Embryonic facial prominence (tissue), 1 donor: ENCODE results near the gene C11orf71.

Experiments
- DNase-seq: peaks from one replicate; pipeline ENCODE4 v3.0.0-alpha.2; 2016; ENCODE audit errors: extremely low spot score

Gene C11orf71

DNA sequence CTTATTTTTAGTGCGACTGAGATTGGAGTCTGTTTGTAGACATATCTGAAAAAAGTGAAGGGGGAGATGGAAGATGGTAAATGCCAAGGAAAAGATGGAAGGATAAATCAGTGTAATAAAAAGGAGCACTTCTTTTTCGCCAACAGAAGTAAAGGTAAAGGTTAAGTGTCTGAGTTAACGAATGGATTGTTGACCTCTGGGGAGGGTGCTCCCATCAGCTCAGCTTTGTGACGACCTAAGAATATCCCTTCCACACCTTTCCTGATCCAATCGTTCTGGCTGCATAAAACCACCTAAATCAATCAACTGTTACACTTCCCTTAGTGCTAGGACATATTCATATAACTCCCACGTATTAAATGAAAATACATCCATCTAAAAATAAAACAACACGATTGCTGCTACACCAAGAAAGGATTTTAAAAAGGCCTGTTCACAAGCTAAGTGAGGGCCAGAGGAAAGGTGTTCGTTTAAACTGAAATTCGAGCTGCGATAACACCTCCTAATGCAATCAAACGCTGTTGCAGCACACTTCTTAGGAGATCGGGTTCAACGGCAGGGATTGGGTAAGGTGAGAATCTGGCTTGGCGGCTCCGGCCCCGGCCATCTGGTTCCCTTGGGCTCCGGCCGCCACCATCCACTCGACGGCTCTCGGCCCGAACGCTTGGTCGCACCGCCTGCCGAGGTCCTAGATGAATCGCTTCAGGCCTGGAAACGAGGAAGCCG, 658 bp downstream of the C11orf71 start:
- no peak for DNase-seq

DNA sequence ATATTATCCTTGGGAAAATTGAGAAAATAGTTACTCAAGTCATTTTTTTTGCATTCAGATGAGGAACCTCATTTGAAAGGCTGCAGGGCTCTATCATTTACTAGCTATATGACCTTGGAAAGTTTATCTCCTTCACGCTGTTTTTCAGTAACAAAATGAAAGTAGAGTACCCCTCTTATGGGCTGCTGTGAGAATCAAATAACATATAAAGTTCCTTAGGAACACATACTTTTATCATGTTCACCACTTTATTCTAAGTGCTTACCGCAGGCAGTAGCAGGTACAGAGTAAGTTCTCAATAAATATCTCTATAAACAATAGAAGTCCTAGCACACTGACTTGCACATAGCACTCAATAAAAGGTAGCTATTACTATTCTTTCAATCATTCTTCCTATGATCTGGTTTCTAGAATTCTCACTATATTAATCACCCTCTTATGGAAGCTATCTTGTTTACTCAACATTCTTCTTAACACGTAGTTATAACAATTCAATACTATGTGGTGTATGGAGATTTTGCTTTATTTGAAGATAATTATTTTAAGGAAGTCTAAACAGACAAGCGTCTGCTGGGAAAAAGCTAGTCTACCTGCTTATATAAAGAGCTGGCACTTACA, 1.9 kb downstream of the C11orf71 start:
- no peak for DNase-seq

DNA sequence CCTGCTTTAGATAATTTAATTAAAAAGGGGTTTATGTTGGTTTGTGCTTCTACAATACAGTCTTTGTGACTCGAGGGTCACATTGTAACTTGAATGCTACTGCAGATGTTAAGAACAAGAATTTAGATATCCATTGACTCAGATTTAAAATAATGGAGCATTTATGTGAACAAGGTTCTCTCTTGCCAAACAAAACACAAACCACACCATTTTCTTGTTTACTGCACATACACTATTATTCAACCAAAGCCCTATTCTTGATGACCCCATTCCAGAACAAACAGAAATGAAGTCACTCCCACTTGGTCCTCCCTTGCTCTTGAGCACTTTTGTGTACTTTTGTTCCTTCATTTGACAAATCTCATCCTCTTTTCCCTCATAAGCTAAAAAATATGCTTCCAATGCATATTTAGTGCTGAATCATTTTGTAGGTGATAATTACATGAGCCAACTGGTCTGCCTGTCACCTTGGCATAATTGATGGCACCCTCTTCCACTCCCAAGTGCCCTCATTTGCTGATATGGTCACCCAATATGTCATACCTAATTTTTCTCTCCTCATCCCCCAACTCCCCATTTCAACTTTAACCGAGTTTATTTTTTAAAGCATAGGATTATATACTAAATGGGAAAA, 2.8 kb downstream of the C11orf71 start:
- DNase-seq = no peak

DNA sequence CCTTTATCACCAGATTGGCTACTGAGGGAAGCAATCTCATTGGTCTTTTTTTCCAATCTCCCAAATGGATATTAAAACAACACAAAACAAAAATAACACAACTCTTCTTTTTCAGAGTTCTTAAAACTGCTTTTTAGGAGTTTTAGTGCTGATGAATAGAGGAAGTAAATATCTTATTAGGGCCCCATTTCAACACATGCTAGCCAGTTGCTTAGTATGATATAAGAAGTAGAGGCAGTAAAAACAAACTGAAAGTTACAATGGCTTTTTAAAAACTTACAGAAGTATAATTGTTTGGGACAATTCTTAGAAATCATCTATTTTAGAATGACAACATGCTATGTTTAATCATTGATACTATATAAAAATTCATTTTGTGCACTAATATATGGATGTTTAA, 3.4 kb downstream of the C11orf71 start:
- no peak for DNase-seq

GRCh38 chr11:114395736-114396135, 4.6 kb downstream of the C11orf71 start:
- DNase-seq = no peak

DNA sequence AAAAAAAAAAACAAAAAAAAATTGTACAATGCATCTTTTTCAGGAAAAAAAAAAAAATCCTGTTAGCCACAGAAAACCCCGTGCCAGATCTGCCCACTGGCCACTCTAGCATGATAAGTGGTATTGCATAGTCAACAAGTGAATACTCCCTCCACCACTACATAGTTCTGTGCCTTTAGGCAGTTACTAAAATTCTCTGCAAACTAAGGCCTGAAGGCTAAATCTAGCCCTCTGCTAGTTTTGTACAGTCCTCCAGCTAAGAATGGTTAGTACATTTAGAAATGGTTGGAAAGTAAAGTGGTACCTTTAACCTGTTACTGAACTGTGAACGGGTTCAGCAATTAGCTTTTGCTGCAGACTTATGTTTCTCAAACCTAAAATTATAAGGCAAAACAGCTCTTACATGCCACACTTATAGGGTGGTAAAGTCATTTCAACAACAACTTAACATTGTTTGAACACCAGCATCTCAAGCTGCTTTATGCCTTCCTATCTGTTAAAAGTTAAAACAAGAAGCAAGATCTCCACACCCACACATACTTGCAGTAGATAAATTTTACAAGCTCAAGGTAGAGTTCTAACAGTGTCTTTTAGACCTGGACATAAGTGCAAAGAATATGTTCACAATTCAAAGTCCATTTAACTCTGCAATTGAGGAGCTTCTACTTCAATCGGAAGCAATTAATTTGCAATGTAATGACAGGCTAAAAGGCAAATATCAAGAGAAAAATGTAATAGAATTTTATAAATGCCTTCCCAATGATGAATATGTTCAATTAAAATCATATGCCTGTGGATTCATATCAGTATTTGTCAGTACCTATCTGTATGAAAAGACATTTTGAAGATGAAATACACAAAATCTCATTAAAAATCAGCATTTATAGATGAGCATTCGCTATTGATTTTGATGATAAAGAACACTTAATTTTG, 7.3 kb downstream of the C11orf71 start:
- no peak for DNase-seq

- no peak for DNase-seq
These were observed 13.8 kb downstream of the C11orf71 start for GRCh38 chr11:114386545-114386944.

GRCh38 chr11:114386131-114386530, 14.2 kb downstream of the C11orf71 start:
- DNase-seq = no peak

- DNase-seq = no peak
These were observed 15.8 kb downstream of the C11orf71 start for GRCh38 chr11:114384487-114384886.

GRCh38 chr11:114382509-114382908, 17.8 kb downstream of the C11orf71 start:
- no peak for DNase-seq

DNA sequence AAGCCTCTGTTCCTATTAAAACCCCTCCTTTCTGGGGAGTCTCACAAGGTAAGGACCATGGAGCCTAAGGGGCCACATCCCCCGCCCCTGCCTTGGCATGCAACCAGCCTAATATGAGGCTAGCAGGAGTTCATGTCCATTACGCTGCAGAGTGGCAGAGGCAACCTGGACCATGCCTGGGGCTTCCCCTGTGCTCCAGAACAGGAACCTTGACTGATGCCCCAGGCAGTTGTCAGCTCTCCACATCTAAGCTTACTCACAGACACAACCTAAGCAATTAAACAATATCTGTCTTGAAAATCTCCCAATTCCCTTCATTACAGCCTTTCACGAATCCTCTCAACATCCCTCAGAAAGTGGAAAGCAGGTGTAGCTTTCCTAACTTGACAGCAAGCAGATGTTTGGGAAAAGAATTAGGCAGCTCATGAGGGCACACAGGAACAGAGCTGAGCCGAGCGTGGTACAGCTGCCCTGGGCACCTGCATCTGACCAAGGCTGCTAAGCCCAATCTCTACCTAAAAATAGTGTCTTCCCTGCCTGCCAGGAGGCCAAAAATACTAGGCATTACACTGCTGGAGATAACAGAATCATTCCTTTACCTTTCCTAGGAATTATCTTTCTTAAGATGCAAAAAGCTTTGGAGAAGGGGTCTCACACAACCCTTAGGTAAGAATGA, 20.8 kb downstream of the C11orf71 start:
- DNase-seq = no peak

GRCh38 chr11:114377612-114378267, 22.6 kb downstream of the C11orf71 start:
- no peak for DNase-seq

- DNase-seq = no peak
These were observed 25.3 kb downstream of the C11orf71 start for GRCh38 chr11:114375052-114375451.

GRCh38 chr11:114368918-114369680, 31.2 kb downstream of the C11orf71 start:
- no peak for DNase-seq

GRCh38 chr11:114367244-114367957, 32.9 kb downstream of the C11orf71 start:
- DNase-seq = no peak

DNA sequence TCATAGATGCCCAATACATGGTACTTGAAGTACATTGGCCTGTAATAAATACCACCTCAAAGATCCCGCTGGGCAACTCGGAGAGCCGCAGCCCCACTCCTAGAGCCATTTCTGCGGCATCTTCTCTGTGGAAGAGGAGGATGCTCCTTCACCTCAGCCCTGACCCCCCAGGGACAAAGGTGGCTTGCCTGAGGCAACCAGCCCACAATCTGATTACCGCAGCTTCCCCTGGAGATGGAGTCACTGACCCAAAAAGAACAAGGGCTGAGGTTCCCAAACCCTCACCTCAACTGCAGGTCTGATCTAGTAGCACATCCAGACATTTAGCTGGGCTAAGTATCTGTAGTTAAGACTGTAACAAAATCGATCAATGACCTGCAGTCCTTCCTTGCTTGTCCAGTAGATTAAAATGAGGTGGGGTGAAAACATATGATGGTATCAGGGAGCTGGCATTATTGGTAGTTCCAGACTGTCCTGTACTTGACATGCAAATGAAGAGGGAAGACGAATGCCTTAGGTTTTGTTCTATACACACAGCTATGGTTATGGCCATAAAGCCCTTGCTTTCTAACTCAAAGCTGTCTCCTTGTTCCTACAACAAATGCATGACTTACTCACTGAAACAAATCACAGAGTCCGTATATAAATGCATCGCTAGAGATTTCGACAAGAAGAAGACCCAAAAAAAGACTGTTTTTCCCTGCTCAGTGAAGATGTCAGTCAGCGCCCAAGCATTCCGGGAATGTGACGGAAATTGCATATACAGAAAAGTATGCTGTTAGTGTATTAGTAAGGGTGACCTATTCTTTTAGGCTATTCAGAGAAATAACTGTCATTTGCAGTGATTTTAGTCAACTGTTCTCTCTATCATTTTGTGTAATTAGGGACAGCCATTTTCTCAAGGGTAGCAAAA, 33.7 kb downstream of the C11orf71 start:
- DNase-seq = no peak

GRCh38 chr11:114362958-114363357, 37.4 kb downstream of the C11orf71 start:
- DNase-seq = no peak

DNA sequence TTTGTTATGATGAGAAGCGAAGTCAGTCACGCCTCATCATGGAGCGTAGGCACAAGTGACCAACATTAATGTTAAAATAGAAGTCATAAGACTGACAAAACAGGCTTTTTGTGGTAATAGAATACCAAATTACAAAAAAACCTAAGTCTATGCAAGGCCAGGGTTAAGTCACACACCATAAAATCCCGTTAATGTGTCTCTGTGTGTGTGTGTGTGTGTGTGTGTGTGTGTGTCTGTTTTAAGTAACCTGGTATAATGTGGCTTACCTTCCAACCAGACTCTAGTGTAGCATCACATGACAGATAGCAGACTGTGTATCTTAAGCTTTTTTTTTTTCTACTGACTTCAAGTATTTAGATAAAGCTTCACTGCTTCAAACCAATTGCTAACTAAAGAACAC, 38.0 kb downstream of the C11orf71 start:
- no peak for DNase-seq
